Lung (tissue), 12 donors: Measurements from ENCODE around the gene ITPKB. TPM values are rescaled to one million over a fixed set of nuclear protein-coding genes. Genes with fewer than 3 reads are reported as not detected.

ENCODE experiments used
- ATAC-seq: fragments of 200-7000 bp; cut with Tn5 transposase; one replicate; pipeline ENCODE4 v1.9.1; 2020; ENCODE audit warnings: moderate number of reproducible peaks; ENCODE audit not compliant: insufficient read depth, low FRiP score
- DNase-seq, 3 donors: peaks; one replicate each; pipeline ENCODE4 v3.0.0-alpha.2; 2013 to 2017
- H3K27ac ChIP-seq, 2 donors: one replicate each; pipeline ENCODE4 v1.5.1; 2013; ENCODE audit warnings: mild to moderate bottlenecking in 2 of 2, moderate library complexity in 2 of 2, control low read depth in 1 of 2, inconsistent platforms in 1 of 2, low read depth in 1 of 2, low read length in 1 of 2
- H3K27me3 ChIP-seq, 3 donors: one replicate each; pipeline ENCODE4 v1.5.1; 2013; ENCODE audit warnings: low read length in 2 of 3; ENCODE audit not compliant: control insufficient read depth in 3 of 3, insufficient read depth in 3 of 3
- H3K36me3 ChIP-seq, 4 donors: one replicate each; pipeline ENCODE4 v1.5.1; 2013; ENCODE audit warnings: low read length in 4 of 4, mild to moderate bottlenecking in 1 of 4, moderate library complexity in 1 of 4; ENCODE audit not compliant: control insufficient read depth in 4 of 4, insufficient read depth in 4 of 4
- H3K4me1 ChIP-seq, 5 donors: one replicate each; pipeline ENCODE4 v1.5.1; 2013; ENCODE audit warnings: low read length in 5 of 5, mild to moderate bottlenecking in 2 of 5, moderate library complexity in 1 of 5; ENCODE audit not compliant: control insufficient read depth in 5 of 5, insufficient read depth in 5 of 5
- H3K4me3 ChIP-seq: one replicate; pipeline ENCODE4 v1.5.1; 2013; ENCODE audit warnings: mild to moderate bottlenecking, control low read depth, moderate library complexity
- H3K9ac ChIP-seq, 2 donors: one replicate each; pipeline ENCODE4 v1.5.1; 2013; ENCODE audit warnings: low read length in 2 of 2, control low read depth in 1 of 2; ENCODE audit not compliant: insufficient read depth in 1 of 2
- H3K9me3 ChIP-seq, 4 donors: one replicate each; pipeline ENCODE4 v1.5.1; 2013; ENCODE audit warnings: low read length in 3 of 4, mild to moderate bottlenecking in 1 of 4, moderate library complexity in 1 of 4; ENCODE audit not compliant: control insufficient read depth in 4 of 4, insufficient read depth in 3 of 4
- CTCF ChIP-seq: IDR thresholded peaks from 2 replicates; pipeline ENCODE4 v1.5.1; 2012; ENCODE audit warnings: mild to moderate bottlenecking; ENCODE audit errors: control extremely low read depth, extremely low read depth
- WGBS, 2 donors: extraction: QIAGEN DNeasy Blood & Tissue Kit; methylation state at CpG; one replicate each; pipeline ENCODE4 v1.1.7; 2013; 5-methylcytosine and 5-hydroxymethylcytosine counted together
- polyA plus RNA-seq, 2 donors: library from polyadenylated mRNA; stranded (reverse); fragments of 200-250 nt; gene quantifications; one replicate each; pipeline ENCODE4 v1.2.1, GENCODE V29; 2013
- total RNA-seq, 2 donors: library from RNA; depleted of rRNA in 1 of 2; stranded (reverse); fragments of >200 nt in 1 of 2; gene quantifications; one replicate each; pipeline ENCODE4 v1.2.1, GENCODE V29; 2014 to 2021
- donor health status: control.
- donor health status: control.
- donor health status: Bipolar disorder and iron deficiency.
- donor health status: healthy.
- donor health status: DM: yes; HTN: yes; CAD: no.

The ITPKB gene
- total and polyA plus RNA-seq, 4 donors, result 9.9 to 46.6 (median 28.1) TPM

- TF ChIP-seq CTCF, result no peak
- Histone ChIP-seq H3K27me3 (no peaks in the 10 kb centered on the region), H3K9me3 (no peaks in the 10 kb centered on the region), H3K4me3 (no peak overlapping the region), H3K4me1 (no peaks in the 10 kb centered on the region), H3K9ac (no peak overlapping the region), H3K27ac (no peak overlapping the region), H3K36me3 (no peaks in the 10 kb centered on the region)
- ATAC-seq, result no peak
- DNase-seq, result no peak
- 68 to 91% methylated on average over 4 of the region's 4 CpGs for WGBS, 2 donors
These were observed 43.9 kb upstream of the ITPKB start for GRCh38 chr1:226782845-226783601.

- H3K4me3 ChIP-seq, result no peak overlapping the region
- no peaks in the 10 kb centered on the region for H3K36me3 ChIP-seq
- no peak overlapping the region for H3K27ac ChIP-seq
- peaks cover 0 to 2% (median 0%) of the 10 kb centered on the region in 4 donors for H3K9me3 ChIP-seq
- DNase-seq, result no peak
- WGBS, 2 donors, result 93 to 94% methylated on average over 7 of the region's 7 CpGs
- no peak for ATAC-seq
- no peaks in the 10 kb centered on the region for H3K27me3 ChIP-seq
- H3K9ac ChIP-seq, result no peak overlapping the region
- H3K4me1 ChIP-seq, result no peaks in the 10 kb centered on the region
- TF ChIP-seq CTCF, result no peak
These were observed 43.0 kb upstream of the ITPKB start for GRCh38 chr1:226781937-226782609.

GRCh38 chr1:226779561-226779960 lies 40.5 kb upstream of the ITPKB start:
- WGBS, 2 donors, result 82 to 86% methylated on average over 10 of the region's 10 CpGs
- H3K27ac ChIP-seq, result no peak overlapping the region

More at GRCh38 chr1:226779561-226779960, 40.5 kb upstream of the ITPKB start:
- no peak for TF ChIP-seq CTCF
- no peak for DNase-seq
- H3K4me3 ChIP-seq, result no peak overlapping the region
- H3K9ac ChIP-seq, result no peak overlapping the region
- no peaks in the 10 kb centered on the region for H3K4me1 ChIP-seq
- H3K27me3 ChIP-seq, result no peaks in the 10 kb centered on the region
- H3K9me3 ChIP-seq, result peaks cover 0 to 2% (median 0%) of the 10 kb centered on the region in 4 donors
- ATAC-seq, result no peak
- no peaks in the 10 kb centered on the region for H3K36me3 ChIP-seq
